ENCODE results near the gene CLDN1. TPM values are rescaled to one million over a fixed set of nuclear protein-coding genes. Genes with fewer than 3 reads are reported as not detected.

Gene CLDN1
- total RNA-seq (1 to 10 TPM; 1.2 to 2.0 (median 1.3) TPM), polyA plus RNA-seq (1.3 TPM)
- long read RNA-seq, donor 1, partial matches to known transcripts, result 0 of 1 reads
- long read RNA-seq, donor 1, other reads (novel, unspliced or antisense), result 0 of 1 reads
- long read RNA-seq, donor 2, result 0 reads
- long read RNA-seq, donor 3, partial matches to known transcripts, result 0 of 1 reads
- long read RNA-seq, donor 3, other reads (novel, unspliced or antisense), result 1 of 1 reads
- long read RNA-seq, donor 4, partial matches to known transcripts, result 0 of 1 reads
- long read RNA-seq, donor 4, other reads (novel, unspliced or antisense), result 0 of 1 reads

- H3K27ac ChIP-seq (ENCODE audit: low read length), result no peak within 1 kb of the TSS
- intact Hi-C loops (cut with DNase I), result loop anchor here in 2 of 4 donors (5.0 to 10.0 kb wide), 3 partner anchors 95 to 360 kb away; no protein-coding TSS in a partner anchor
Observed at GRCh38 chr3:190321789-190322603, at the start of gene CLDN1. CLDN1 (minus strand) TSS chr3:190322446; CDS start chr3:190322206, 240 bp downstream.

DNA sequence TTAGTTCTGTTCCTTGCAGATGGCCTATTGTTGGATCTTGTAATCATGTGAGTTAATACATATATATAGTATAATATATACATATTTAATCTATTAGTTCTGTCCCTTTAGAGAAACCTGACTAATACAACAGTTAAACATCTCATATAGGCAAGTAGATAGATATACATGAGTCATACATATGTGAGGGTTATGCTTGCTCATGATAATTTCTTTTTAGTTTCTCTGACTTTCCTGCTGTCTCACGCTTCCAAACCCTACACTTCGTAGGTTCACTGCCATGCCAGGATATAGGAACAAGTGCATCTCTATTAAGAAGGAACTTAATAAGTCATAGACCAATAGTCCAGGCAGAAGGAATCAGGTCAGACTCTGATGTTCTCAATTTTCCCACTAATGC lies 48.9 kb upstream of the CLDN1 start:
- 66% methylated on average over 2 of the region's 2 CpGs for WGBS
- no peaks in the 10 kb centered on the region for H3K27me3 ChIP-seq (ENCODE audit: control insufficient read depth, insufficient read depth)
- intact Hi-C loops (cut with DNase I), result no loop called here
- H3K4me3 ChIP-seq (ENCODE audit: low read length), result no peak overlapping the region
- no peaks in the 10 kb centered on the region for H3K9me3 ChIP-seq (ENCODE audit: control insufficient read depth, low read length)
- H3K27ac ChIP-seq (ENCODE audit: low read length), result no peak overlapping the region
- H3K4me1 ChIP-seq (ENCODE audit: control insufficient read depth, insufficient read depth, low read length), result no peaks in the 10 kb centered on the region
- no peak for DNase-seq
- no peak for ATAC-seq

More at GRCh38 chr3:190321789-190322603, at the start of gene CLDN1:
- Histone ChIP-seq H3K4me1 (ENCODE audit: control insufficient read depth, insufficient read depth, low read length) (no peaks in the 10 kb centered on the region), H3K27me3 (ENCODE audit: control insufficient read depth, insufficient read depth) (no peaks in the 10 kb centered on the region), H3K4me3 (ENCODE audit: low read length) (peak within 1 kb of the TSS; percentile 59), H3K9me3 (ENCODE audit: control insufficient read depth, low read length) (no peaks in the 10 kb centered on the region)
- DNase-seq (peak; percentile 84 to 93 (median 92)), ATAC-seq (peak; percentile 94 to 95)
- WGBS, result 5% methylated on average over 64 of the region's 64 CpGs

GRCh38 chr3:190370369-190370768 lies 48.1 kb upstream of the CLDN1 start:
- intact Hi-C loops (cut with DNase I), result no loop called here
- DNase-seq (no peak), ATAC-seq (no peak)
- Histone ChIP-seq H3K4me1 (ENCODE audit: control insufficient read depth, insufficient read depth, low read length) (no peaks in the 10 kb centered on the region), H3K9me3 (ENCODE audit: control insufficient read depth, low read length) (no peaks in the 10 kb centered on the region), H3K27ac (ENCODE audit: low read length) (no peak overlapping the region), H3K27me3 (ENCODE audit: control insufficient read depth, insufficient read depth) (no peaks in the 10 kb centered on the region), H3K4me3 (ENCODE audit: low read length) (no peak overlapping the region)
- WGBS, result 87% methylated on average over 2 of the region's 2 CpGs

GRCh38 chr3:190369668-190370295 lies 47.5 kb upstream of the CLDN1 start:
- Histone ChIP-seq H3K9me3 (ENCODE audit: control insufficient read depth, low read length) (no peaks in the 10 kb centered on the region), H3K27me3 (ENCODE audit: control insufficient read depth, insufficient read depth) (no peaks in the 10 kb centered on the region), H3K27ac (ENCODE audit: low read length) (no peak overlapping the region), H3K4me1 (ENCODE audit: control insufficient read depth, insufficient read depth, low read length) (no peaks in the 10 kb centered on the region), H3K4me3 (ENCODE audit: low read length) (no peak overlapping the region)
- no peak for DNase-seq
- no peak for ATAC-seq
- WGBS, result 69% methylated on average over 5 of the region's 5 CpGs
- intact Hi-C loops (cut with DNase I), result no loop called here

- no peak overlapping the region for H3K27ac ChIP-seq (ENCODE audit: low read length)
- intact Hi-C loops (cut with DNase I), result no loop called here
- DNase-seq (no peak), ATAC-seq (no peak)
- H3K4me1 ChIP-seq (ENCODE audit: control insufficient read depth, insufficient read depth, low read length), result no peaks in the 10 kb centered on the region
- H3K27me3 ChIP-seq (ENCODE audit: control insufficient read depth, insufficient read depth), result no peaks in the 10 kb centered on the region
- H3K4me3 ChIP-seq (ENCODE audit: low read length), result no peak overlapping the region
- no peaks in the 10 kb centered on the region for H3K9me3 ChIP-seq (ENCODE audit: control insufficient read depth, low read length)
Observed at GRCh38 chr3:190368881-190369280, 46.6 kb upstream of the CLDN1 start.

DNA sequence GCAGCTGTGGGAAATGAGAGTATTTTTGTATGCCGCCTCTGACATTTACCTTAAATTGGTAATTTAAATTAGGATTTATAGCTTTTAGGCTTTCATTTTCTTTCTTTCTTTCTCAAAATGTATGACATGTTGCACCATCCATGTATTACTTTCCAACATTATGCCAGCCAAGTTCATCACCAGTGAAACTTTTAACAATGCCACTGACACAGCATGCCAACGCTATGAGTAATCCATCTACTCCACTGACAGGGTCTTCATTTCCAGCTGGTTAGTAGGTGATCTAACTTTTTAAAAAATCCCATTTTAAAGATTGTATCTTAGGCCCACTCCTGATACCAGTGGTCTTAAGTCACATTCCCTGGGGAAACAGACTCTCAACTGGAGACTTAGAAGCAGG lies 43.9 kb upstream of the CLDN1 start:
- H3K27me3 ChIP-seq (ENCODE audit: control insufficient read depth, insufficient read depth), result no peaks in the 10 kb centered on the region
- intact Hi-C loops (cut with DNase I), result no loop called here
- 65% methylated on average over 2 of the region's 2 CpGs for WGBS
- no peaks in the 10 kb centered on the region for H3K9me3 ChIP-seq (ENCODE audit: control insufficient read depth, low read length)
- DNase-seq, result no peak
- no peaks in the 10 kb centered on the region for H3K4me1 ChIP-seq (ENCODE audit: control insufficient read depth, insufficient read depth, low read length)
- no peak overlapping the region for H3K4me3 ChIP-seq (ENCODE audit: low read length)
- H3K27ac ChIP-seq (ENCODE audit: low read length), result no peak overlapping the region
- ATAC-seq, result no peak

- DNase-seq (no peak), ATAC-seq (no peak)
- Histone ChIP-seq H3K9me3 (ENCODE audit: control insufficient read depth, low read length) (no peaks in the 10 kb centered on the region), H3K4me1 (ENCODE audit: control insufficient read depth, insufficient read depth, low read length) (no peaks in the 10 kb centered on the region), H3K27ac (ENCODE audit: low read length) (no peak overlapping the region), H3K27me3 (ENCODE audit: control insufficient read depth, insufficient read depth) (no peaks in the 10 kb centered on the region), H3K4me3 (ENCODE audit: low read length) (no peak overlapping the region)
- intact Hi-C loops (cut with DNase I), result no loop called here
- WGBS, result 77% methylated on average over 9 of the region's 9 CpGs
Observed at GRCh38 chr3:190362258-190362657, 40.0 kb upstream of the CLDN1 start.

DNA sequence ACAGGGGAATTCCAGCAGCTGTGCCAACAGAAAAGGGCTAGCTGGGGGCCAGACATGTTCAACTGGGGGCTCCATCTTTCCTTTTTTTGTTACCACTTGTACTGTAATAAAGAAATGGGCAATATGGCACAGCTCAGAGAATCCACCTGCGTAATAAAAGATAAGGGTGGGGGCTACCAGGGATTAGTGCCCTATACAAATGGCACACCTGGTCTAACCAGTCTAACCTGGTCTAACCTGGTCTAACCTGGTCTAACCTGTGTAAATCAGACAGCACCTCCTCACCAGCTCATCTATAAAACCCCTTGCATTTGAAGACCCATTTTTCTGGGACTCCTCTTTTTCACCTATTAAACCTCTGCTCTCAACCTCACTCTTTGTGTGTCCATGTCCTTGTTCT lies 39.5 kb upstream of the CLDN1 start:
- intact Hi-C loops (cut with DNase I), result no loop called here
- Histone ChIP-seq H3K4me3 (ENCODE audit: low read length) (no peak overlapping the region), H3K27me3 (ENCODE audit: control insufficient read depth, insufficient read depth) (no peaks in the 10 kb centered on the region), H3K27ac (ENCODE audit: low read length) (no peak overlapping the region), H3K4me1 (ENCODE audit: control insufficient read depth, insufficient read depth, low read length) (no peaks in the 10 kb centered on the region), H3K9me3 (ENCODE audit: control insufficient read depth, low read length) (no peaks in the 10 kb centered on the region)
- no peak for ATAC-seq
- peak in 1 of 3 donors; percentile 29 for DNase-seq
- WGBS, result 84% methylated on average over 1 of the region's 1 CpG

DNA sequence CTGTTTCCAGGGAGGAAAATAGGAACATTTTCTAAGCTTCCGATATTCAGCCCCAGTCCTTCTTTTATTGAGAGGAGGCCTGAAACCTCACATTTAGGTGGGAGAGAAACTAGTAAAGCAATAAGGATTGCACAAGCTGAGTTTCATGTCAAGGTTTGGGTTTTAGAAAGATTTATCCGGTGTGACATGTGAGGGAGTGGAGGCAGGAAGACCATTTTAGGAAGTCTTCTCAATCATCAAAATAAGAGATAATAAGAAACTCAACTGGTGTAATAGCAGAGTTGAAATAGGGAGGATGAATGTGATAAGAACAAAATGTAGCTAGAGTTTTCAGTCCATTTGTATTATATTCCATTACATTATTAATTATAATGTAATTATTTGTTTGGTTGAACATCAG lies 38.0 kb upstream of the CLDN1 start:
- Histone ChIP-seq H3K27ac (ENCODE audit: low read length) (no peak overlapping the region), H3K9me3 (ENCODE audit: control insufficient read depth, low read length) (no peaks in the 10 kb centered on the region), H3K27me3 (ENCODE audit: control insufficient read depth, insufficient read depth) (no peaks in the 10 kb centered on the region), H3K4me1 (ENCODE audit: control insufficient read depth, insufficient read depth, low read length) (no peaks in the 10 kb centered on the region), H3K4me3 (ENCODE audit: low read length) (no peak overlapping the region)
- 78% methylated on average over 2 of the region's 2 CpGs for WGBS
- intact Hi-C loops (cut with DNase I), result no loop called here
- DNase-seq (no peak), ATAC-seq (no peak)

GRCh38 chr3:190359813-190360212 lies 37.6 kb upstream of the CLDN1 start:
- intact Hi-C loops (cut with DNase I), result no loop called here
- no peaks in the 10 kb centered on the region for H3K4me1 ChIP-seq (ENCODE audit: control insufficient read depth, insufficient read depth, low read length)
- 52% methylated on average over 2 of the region's 2 CpGs for WGBS

DNA sequence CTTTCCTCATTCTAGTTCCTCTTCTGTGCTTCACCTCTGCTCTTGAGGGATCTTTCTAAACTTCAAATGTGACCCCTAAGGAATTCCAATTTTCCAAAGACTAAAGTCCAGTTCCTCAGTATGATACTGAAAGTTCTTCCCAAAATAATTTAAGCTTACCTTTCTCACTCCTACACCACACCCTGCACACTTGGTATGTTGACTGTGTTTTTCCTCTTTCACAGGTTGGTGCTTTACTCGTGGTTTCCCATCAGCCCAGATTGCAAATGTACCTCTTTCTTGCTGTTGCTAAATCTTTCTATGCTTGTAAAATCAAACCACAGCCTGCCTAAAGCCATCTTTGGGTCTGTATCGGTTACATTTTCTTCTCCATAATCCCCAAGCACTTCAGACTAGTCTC lies 35.2 kb upstream of the CLDN1 start:
- Histone ChIP-seq H3K27ac (ENCODE audit: low read length) (no peak overlapping the region), H3K9me3 (ENCODE audit: control insufficient read depth, low read length) (no peaks in the 10 kb centered on the region), H3K27me3 (ENCODE audit: control insufficient read depth, insufficient read depth) (no peaks in the 10 kb centered on the region), H3K4me1 (ENCODE audit: control insufficient read depth, insufficient read depth, low read length) (no peaks in the 10 kb centered on the region), H3K4me3 (ENCODE audit: low read length) (no peak overlapping the region)
- intact Hi-C loops (cut with DNase I), result no loop called here
- ATAC-seq (no peak), DNase-seq (no peak)
- 83% methylated on average over 2 of the region's 2 CpGs for WGBS

More at GRCh38 chr3:190359813-190360212, 37.6 kb upstream of the CLDN1 start:
- Histone ChIP-seq H3K27me3 (ENCODE audit: control insufficient read depth, insufficient read depth) (no peaks in the 10 kb centered on the region), H3K27ac (ENCODE audit: low read length) (no peak overlapping the region), H3K9me3 (ENCODE audit: control insufficient read depth, low read length) (no peaks in the 10 kb centered on the region), H3K4me3 (ENCODE audit: low read length) (no peak overlapping the region)
- DNase-seq (no peak), ATAC-seq (no peak)
